Activated CD4-positive, alpha-beta T cell treated with anti-CD3 and anti-CD28 coated beads for 24 hours (primary cell): Measurements from ENCODE around the gene SKIC2.
"Not testable (repeated sequence)": the region's sequence is repeated elsewhere in the genome, so short reads cannot be mapped to it uniquely, and the experiment has no call there.

Source experiments
- DNase-seq, 2 donors: peaks; one replicate each; pipeline ENCODE4 v3.0.0-alpha.2; 2020; ENCODE audit warnings: low read depth in 2 of 2

Gene SKIC2

GRCh38 chr6:32004393-32004792 lies 45.4 kb downstream of the SKIC2 start:
- not testable (repeated sequence) for DNase-seq

- not testable (repeated sequence) for DNase-seq
Measured at GRCh38 chr6:32004864-32005537, 46.0 kb downstream of the SKIC2 start.

- DNase-seq, result not testable (repeated sequence)
Measured at GRCh38 chr6:32005538-32005880, 46.5 kb downstream of the SKIC2 start.

GRCh38 chr6:32005991-32006529 lies 47.1 kb downstream of the SKIC2 start:
- not testable (repeated sequence) for DNase-seq

GRCh38 chr6:32007086-32007485 lies 48.1 kb downstream of the SKIC2 start:
- DNase-seq, result not testable (repeated sequence)

GRCh38 chr6:32008037-32008436 lies 49.1 kb downstream of the SKIC2 start:
- not testable (repeated sequence) for DNase-seq

- DNase-seq, result not testable (repeated sequence)
Measured at GRCh38 chr6:32008616-32009015, 49.6 kb downstream of the SKIC2 start.

GRCh38 chr6:32009537-32009936 lies 50.6 kb downstream of the SKIC2 start:
- not testable (repeated sequence) for DNase-seq

- not testable (repeated sequence) for DNase-seq
Measured at GRCh38 chr6:32010856-32011530, 52.0 kb downstream of the SKIC2 start.

GRCh38 chr6:32012941-32013617 lies 54.1 kb downstream of the SKIC2 start:
- not testable (repeated sequence) for DNase-seq

GRCh38 chr6:32013738-32014137 lies 54.8 kb downstream of the SKIC2 start:
- not testable (repeated sequence) for DNase-seq

GRCh38 chr6:32014547-32014946 lies 55.6 kb downstream of the SKIC2 start, which contains the start of gene C4B:
TSS of gene C4B (plus strand) at chr6:32014795. CDS start at chr6:32014846, 51 bp downstream.
- DNase-seq, result not testable (repeated sequence)
